ENCODE measurements around the gene WNK2.

GRCh38 chr9:93301911-93302541 is 118.1 kb downstream of the WNK2 start:
- TF ChIP-seq, protein P1, sequence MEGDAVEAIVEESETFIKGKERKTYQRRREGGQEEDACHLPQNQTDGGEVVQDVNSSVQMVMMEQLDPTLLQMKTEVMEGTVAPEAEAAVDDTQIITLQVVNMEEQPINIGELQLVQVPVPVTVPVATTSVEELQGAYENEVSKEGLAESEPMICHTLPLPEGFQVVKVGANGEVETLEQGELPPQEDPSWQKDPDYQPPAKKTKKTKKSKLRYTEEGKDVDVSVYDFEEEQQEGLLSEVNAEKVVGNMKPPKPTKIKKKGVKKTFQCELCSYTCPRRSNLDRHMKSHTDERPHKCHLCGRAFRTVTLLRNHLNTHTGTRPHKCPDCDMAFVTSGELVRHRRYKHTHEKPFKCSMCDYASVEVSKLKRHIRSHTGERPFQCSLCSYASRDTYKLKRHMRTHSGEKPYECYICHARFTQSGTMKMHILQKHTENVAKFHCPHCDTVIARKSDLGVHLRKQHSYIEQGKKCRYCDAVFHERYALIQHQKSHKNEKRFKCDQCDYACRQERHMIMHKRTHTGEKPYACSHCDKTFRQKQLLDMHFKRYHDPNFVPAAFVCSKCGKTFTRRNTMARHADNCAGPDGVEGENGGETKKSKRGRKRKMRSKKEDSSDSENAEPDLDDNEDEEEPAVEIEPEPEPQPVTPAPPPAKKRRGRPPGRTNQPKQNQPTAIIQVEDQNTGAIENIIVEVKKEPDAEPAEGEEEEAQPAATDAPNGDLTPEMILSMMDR (IDR thresholded peaks at IDR 0.05) = no peak
- TF ChIP-seq EZH2phosphoT487 (IDR thresholded peaks at IDR 0.05) = no peak
- no peak for TF ChIP-seq EZH2 (IDR thresholded peaks at IDR 0.05)

All from neural progenitor cell (in vitro differentiated cells).